T-helper 2 cell (primary cell): ENCODE measurements around the gene SLC25A5.

ENCODE experiments used
- DNase-seq, 5 experiments: peaks; one replicate each; pipeline versions ENCODE4 v3.0.0 to v3.0.0-alpha.2; 2012 to 2022

Gene SLC25A5

GRCh38 chrX:119507206-119507605 is 39.0 kb downstream of the SLC25A5 start:
- no peak for DNase-seq

DNA sequence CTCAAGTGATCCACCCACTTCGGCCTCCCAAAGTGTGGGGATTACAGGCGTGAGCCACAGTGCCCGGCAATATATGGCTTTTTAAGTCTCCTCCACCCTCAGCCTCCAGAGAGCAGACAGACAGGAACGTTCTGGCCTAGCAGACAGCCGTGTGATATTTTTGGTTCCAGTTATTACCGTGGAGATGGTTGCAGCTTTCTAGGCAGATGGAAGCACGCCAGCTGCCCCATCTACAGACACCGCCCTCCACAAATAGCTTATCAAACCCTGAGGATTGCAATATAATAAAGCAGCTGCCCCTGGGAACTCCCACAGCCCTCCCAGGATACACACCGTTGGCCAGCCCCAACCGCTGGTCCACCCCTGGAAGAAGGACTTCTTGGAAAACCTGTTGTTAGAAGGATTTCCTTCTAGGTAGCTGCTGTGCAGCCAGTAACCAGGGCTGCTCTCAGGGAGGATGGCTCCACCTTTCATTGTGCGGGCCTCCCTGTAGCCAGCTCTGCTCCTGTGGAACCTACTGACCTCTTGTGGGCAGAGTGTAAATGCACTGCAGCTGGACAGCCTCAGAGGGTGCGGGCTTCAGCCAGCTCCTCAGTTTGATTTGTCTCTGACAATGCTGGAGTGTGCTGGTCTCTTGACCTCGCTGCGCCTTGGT is 44.0 kb downstream of the SLC25A5 start:
- peak in 1 of 5 experiments; percentile 32 for DNase-seq

DNA sequence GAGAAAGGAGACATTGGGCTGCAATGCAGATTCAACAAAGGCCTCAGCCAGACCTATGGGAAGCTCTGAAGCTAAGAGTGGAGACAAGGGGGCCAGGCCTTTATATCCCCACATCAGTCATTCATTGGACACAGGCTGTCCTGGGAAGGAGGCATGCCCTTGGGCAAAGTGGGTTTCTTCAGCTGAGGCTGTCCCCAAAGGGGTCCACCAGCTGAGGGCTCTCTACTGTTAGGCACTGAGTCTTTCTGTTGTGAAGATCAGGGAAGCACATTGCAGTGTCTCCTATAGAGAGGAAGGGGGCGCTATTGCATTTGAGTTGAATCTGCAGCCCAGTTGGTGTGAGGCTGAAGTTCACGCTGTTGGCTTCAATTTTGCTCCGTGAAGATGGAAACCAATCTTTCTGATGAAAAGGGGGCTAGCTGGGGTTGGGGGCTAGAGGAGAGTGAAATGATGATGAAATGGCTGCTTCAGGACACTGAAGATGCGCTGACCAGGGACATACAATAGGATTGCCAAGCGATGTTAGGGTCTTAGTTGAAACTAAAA is 48.0 kb downstream of the SLC25A5 start:
- DNase-seq, result peak in 2 of 5 experiments; percentile 46 to 77

GRCh38 chrX:119518371-119518770 is 50.1 kb downstream of the SLC25A5 start:
- no peak for DNase-seq
